ENCODE data around the gene KIF20B. TPM values are rescaled to one million over a fixed set of nuclear protein-coding genes. Genes with fewer than 3 reads are reported as not detected.

KIF20B gene
- total and polyA plus RNA-seq, 2 of the 13 experiments (the other 11 are each of a cell fraction or from before 2014, with no cell fraction given), result 3.5 to 38.6 TPM

DNA sequence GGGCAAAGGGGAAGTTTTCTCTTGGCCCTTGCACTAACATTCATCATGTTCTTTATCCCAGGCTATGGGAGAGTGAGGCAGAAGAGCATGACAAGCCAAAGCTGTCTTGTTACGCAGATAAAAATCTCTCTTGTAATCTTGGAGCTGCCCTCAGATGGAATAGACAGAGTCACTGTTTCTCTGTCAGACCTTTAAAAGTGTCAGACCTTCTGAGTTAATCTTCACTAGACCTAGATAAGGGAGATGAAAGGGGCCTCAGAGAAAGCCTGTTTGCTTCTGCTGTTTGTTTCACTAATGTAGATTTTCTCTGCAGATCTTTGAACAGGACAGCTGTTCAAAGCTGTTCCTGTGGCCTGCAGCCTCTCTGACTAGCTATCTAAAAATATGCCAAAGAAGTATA, 112.9 kb downstream of the KIF20B start (continued):
- TF ChIP-seq ZNF546 (CRISPR knock-in tag; conservative IDR thresholded peaks at IDR 0.05) (no peak), HNRNPH1 (optimal IDR thresholded peaks at IDR 0.05; ENCODE audit: low read depth, low read length) (no peak), MYC (CRISPR knock-in tag; IDR thresholded peaks at IDR 0.05; ENCODE audit: borderline replicate concordance) (no peak), ZBTB3 (CRISPR knock-in tag; IDR thresholded peaks at IDR 0.05; ENCODE audit: borderline replicate concordance, low read depth) (no peak), TAF1 (CRISPR knock-in tag; IDR thresholded peaks at IDR 0.05) (peak; percentile 28; the same call in 1 of the 2 replicates), GABPA (IDR thresholded peaks at IDR 0.05; ENCODE audit: low read depth, low read length) (no peak), GABPA (CRISPR knock-in tag; IDR thresholded peaks at IDR 0.05; ENCODE audit: low read depth) (no peak), ZNF567 (CRISPR knock-in tag; IDR thresholded peaks at IDR 0.05; ENCODE audit: borderline replicate concordance) (no peak), ZNF780A (CRISPR knock-in tag; IDR thresholded peaks at IDR 0.05) (no peak), ZNF3 (CRISPR knock-in tag; IDR thresholded peaks at IDR 0.05) (no peak), ARNT (IDR thresholded peaks at IDR 0.05) (no peak), RARA (CRISPR knock-in tag; IDR thresholded peaks at IDR 0.05) (peak; percentile 20; the same call in 1 of the 2 replicates), FOXK1 (CRISPR knock-in tag; IDR thresholded peaks at IDR 0.05; ENCODE audit: borderline replicate concordance, low read depth) (no peak), PAWR (CRISPR knock-in tag; IDR thresholded peaks at IDR 0.05; ENCODE audit: borderline replicate concordance) (no peak), KDM1A (CRISPR knock-in tag; IDR thresholded peaks at IDR 0.05) (no peak), FOXM1 (CRISPR knock-in tag; IDR thresholded peaks at IDR 0.05) (no peak), NFIB (CRISPR knock-in tag; IDR thresholded peaks at IDR 0.05; ENCODE audit: borderline replicate concordance) (no peak)
- TF ChIP-seq, protein P1, sequence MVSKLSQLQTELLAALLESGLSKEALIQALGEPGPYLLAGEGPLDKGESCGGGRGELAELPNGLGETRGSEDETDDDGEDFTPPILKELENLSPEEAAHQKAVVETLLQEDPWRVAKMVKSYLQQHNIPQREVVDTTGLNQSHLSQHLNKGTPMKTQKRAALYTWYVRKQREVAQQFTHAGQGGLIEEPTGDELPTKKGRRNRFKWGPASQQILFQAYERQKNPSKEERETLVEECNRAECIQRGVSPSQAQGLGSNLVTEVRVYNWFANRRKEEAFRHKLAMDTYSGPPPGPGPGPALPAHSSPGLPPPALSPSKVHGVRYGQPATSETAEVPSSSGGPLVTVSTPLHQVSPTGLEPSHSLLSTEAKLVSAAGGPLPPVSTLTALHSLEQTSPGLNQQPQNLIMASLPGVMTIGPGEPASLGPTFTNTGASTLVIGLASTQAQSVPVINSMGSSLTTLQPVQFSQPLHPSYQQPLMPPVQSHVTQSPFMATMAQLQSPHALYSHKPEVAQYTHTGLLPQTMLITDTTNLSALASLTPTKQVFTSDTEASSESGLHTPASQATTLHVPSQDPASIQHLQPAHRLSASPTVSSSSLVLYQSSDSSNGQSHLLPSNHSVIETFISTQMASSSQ (IDR thresholded peaks at IDR 0.05; ENCODE audit: low read depth), result peak; percentile 90
- TF ChIP-seq, protein P1 (CRISPR knock-in tag; IDR thresholded peaks at IDR 0.05; ENCODE audit: borderline replicate concordance), result peak; percentile 97
- TF ChIP-seq, protein P2, sequence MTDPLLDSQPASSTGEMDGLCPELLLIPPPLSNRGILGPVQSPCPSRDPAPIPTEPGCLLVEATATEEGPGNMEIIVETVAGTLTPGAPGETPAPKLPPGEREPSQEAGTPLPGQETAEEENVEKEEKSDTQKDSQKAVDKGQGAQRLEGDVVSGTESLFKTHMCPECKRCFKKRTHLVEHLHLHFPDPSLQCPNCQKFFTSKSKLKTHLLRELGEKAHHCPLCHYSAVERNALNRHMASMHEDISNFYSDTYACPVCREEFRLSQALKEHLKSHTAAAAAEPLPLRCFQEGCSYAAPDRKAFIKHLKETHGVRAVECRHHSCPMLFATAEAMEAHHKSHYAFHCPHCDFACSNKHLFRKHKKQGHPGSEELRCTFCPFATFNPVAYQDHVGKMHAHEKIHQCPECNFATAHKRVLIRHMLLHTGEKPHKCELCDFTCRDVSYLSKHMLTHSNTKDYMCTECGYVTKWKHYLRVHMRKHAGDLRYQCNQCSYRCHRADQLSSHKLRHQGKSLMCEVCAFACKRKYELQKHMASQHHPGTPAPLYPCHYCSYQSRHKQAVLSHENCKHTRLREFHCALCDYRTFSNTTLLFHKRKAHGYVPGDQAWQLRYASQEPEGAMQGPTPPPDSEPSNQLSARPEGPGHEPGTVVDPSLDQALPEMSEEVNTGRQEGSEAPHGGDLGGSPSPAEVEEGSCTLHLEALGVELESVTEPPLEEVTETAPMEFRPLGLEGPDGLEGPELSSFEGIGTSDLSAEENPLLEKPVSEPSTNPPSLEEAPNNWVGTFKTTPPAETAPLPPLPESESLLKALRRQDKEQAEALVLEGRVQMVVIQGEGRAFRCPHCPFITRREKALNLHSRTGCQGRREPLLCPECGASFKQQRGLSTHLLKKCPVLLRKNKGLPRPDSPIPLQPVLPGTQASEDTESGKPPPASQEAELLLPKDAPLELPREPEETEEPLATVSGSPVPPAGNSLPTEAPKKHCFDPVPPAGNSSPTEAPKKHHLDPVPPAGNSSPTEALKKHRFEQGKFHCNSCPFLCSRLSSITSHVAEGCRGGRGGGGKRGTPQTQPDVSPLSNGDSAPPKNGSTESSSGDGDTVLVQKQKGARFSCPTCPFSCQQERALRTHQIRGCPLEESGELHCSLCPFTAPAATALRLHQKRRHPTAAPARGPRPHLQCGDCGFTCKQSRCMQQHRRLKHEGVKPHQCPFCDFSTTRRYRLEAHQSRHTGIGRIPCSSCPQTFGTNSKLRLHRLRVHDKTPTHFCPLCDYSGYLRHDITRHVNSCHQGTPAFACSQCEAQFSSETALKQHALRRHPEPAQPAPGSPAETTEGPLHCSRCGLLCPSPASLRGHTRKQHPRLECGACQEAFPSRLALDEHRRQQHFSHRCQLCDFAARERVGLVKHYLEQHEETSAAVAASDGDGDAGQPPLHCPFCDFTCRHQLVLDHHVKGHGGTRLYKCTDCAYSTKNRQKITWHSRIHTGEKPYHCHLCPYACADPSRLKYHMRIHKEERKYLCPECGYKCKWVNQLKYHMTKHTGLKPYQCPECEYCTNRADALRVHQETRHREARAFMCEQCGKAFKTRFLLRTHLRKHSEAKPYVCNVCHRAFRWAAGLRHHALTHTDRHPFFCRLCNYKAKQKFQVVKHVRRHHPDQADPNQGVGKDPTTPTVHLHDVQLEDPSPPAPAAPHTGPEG (CRISPR knock-in tag; IDR thresholded peaks at IDR 0.05), result no peak
- TF ChIP-seq, protein P3, sequence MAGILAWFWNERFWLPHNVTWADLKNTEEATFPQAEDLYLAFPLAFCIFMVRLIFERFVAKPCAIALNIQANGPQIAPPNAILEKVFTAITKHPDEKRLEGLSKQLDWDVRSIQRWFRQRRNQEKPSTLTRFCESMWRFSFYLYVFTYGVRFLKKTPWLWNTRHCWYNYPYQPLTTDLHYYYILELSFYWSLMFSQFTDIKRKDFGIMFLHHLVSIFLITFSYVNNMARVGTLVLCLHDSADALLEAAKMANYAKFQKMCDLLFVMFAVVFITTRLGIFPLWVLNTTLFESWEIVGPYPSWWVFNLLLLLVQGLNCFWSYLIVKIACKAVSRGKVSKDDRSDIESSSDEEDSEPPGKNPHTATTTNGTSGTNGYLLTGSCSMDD (CRISPR knock-in tag; IDR thresholded peaks at IDR 0.05), result no peak
